Measurements from ENCODE around the gene AMT. TPM values are rescaled to one million over a fixed set of nuclear protein-coding genes. Genes with fewer than 3 reads are reported as not detected.

AMT gene
- total RNA-seq, 4 donors from 2014 or later, result 7.0 to 20.8 (median 9.5) TPM

GRCh38 chr3:49453621-49454020, 31.3 kb upstream of the AMT start:
- H3K4me1 ChIP-seq, result peaks cover 0 to 17% (median 0%) of the 10 kb centered on the region in 4 donors
- H3K4me3 ChIP-seq, result no peak overlapping the region
- no peaks in the 10 kb centered on the region for H3K36me3 ChIP-seq
- WGBS, 2 donors, result 89 to 96% methylated on average over 4 of the region's 4 CpGs
- no peaks in the 10 kb centered on the region for H3K27me3 ChIP-seq
- H3K27ac ChIP-seq, result no peak overlapping the region
- no peaks in the 10 kb centered on the region for H3K9me3 ChIP-seq
- DNase-seq (ENCODE audit: low spot score in 2 of 2), result no peak
- TF ChIP-seq POLR2A (IDR thresholded peaks at IDR 0.05), result no peak
- TF ChIP-seq CTCF (IDR thresholded peaks at IDR 0.05), result no peak
- TF ChIP-seq EP300 (IDR thresholded peaks at IDR 0.05), result no peak

GRCh38 chr3:49445391-49445790, 23.1 kb upstream of the AMT start:
- no peak for DNase-seq (ENCODE audit: low spot score in 2 of 2)
- Histone ChIP-seq H3K4me1 (peaks cover 0 to 30% (median 7%) of the 10 kb centered on the region in 4 donors), H3K27ac (peak overlapping the region in 2 of 4 donors; percentile 64 to 76), H3K36me3 (no peaks in the 10 kb centered on the region), H3K9me3 (no peaks in the 10 kb centered on the region), H3K27me3 (no peaks in the 10 kb centered on the region), H3K4me3 (no peak overlapping the region)
- no peak for TF ChIP-seq CTCF (IDR thresholded peaks at IDR 0.05)
- no peak for TF ChIP-seq POLR2A (IDR thresholded peaks at IDR 0.05)
- TF ChIP-seq EP300 (IDR thresholded peaks at IDR 0.05), result no peak
- 89 to 93% methylated on average over 5 of the region's 5 CpGs for WGBS, 2 donors

- 81% methylated on average over 5 of the region's 5 CpGs for WGBS, 2 donors
- TF ChIP-seq CTCF (IDR thresholded peaks at IDR 0.05), result no peak
- TF ChIP-seq EP300 (IDR thresholded peaks at IDR 0.05), result no peak
- TF ChIP-seq POLR2A (IDR thresholded peaks at IDR 0.05), result no peak
Measured at GRCh38 chr3:49434731-49435130, 12.5 kb upstream of the AMT start.

GRCh38 chr3:49428752-49429080, 6.4 kb upstream of the AMT start:
- Histone ChIP-seq H3K4me3 (peak overlapping the region; percentile 45 to 93 (median 70)), H3K27me3 (no peaks in the 10 kb centered on the region), H3K4me1 (peaks cover 0 to 14% (median 6%) of the 10 kb centered on the region in 4 donors), H3K27ac (peak overlapping the region; percentile 73 to 94 (median 88)), H3K36me3 (peaks cover 0 to 26% (median 0%) of the 10 kb centered on the region in 3 donors), H3K9me3 (no peaks in the 10 kb centered on the region)
- DNase-seq (ENCODE audit: low spot score in 2 of 2), result no peak
- WGBS, 2 donors, result 4 to 8% methylated on average over 9 of the region's 9 CpGs
- TF ChIP-seq EP300 (IDR thresholded peaks at IDR 0.05) (no peak), CTCF (IDR thresholded peaks at IDR 0.05) (no peak), POLR2A (IDR thresholded peaks at IDR 0.05) (no peak)

More at GRCh38 chr3:49434731-49435130, 12.5 kb upstream of the AMT start:
- H3K4me1 ChIP-seq, result peaks cover 0 to 5% (median 1%) of the 10 kb centered on the region in 4 donors
- DNase-seq (ENCODE audit: low spot score in 2 of 2), result no peak
- H3K9me3 ChIP-seq, result no peaks in the 10 kb centered on the region
- H3K36me3 ChIP-seq, result no peaks in the 10 kb centered on the region
- H3K27ac ChIP-seq, result no peak overlapping the region
- no peaks in the 10 kb centered on the region for H3K27me3 ChIP-seq
- no peak overlapping the region for H3K4me3 ChIP-seq

- TF ChIP-seq EP300 (IDR thresholded peaks at IDR 0.05), result no peak
- no peak for TF ChIP-seq CTCF (IDR thresholded peaks at IDR 0.05)
- TF ChIP-seq POLR2A (IDR thresholded peaks at IDR 0.05), result no peak
- H3K27me3 ChIP-seq, result no peaks in the 10 kb centered on the region
- no peaks in the 10 kb centered on the region for H3K9me3 ChIP-seq
- peaks cover 0 to 33% (median 0%) of the 10 kb centered on the region in 3 donors for H3K36me3 ChIP-seq
- 88 to 99% methylated on average over 2 of the region's 2 CpGs for WGBS, 2 donors
- no peak overlapping the region for H3K4me3 ChIP-seq
- H3K27ac ChIP-seq, result no peak overlapping the region
- peaks cover 0 to 20% (median 6%) of the 10 kb centered on the region in 4 donors for H3K4me1 ChIP-seq
- no peak for DNase-seq (ENCODE audit: low spot score in 2 of 2)
Measured at GRCh38 chr3:49427586-49427985, 5.3 kb upstream of the AMT start.

Data from tibial nerve (tissue), 4 donors.